ENCODE measurements around the gene PPP2R2B.

Gene PPP2R2B

GRCh38 chr5:146884066-146884626, 5.6 kb upstream of the PPP2R2B start:
- DNase-seq, result no peak

GRCh38 chr5:146883511-146883910, 5.0 kb upstream of the PPP2R2B start:
- DNase-seq, result no peak

GRCh38 chr5:146880966-146881365, 2.4 kb upstream of the PPP2R2B start:
- no peak for DNase-seq

GRCh38 chr5:146877783-146878475, 628 bp downstream of the PPP2R2B start:
- DNase-seq, result no peak

GRCh38 chr5:146877178-146877681, 1.3 kb downstream of the PPP2R2B start:
- no peak for DNase-seq

- no peak for DNase-seq
Observed at GRCh38 chr5:146873186-146873917, 5.2 kb downstream of the PPP2R2B start.

- DNase-seq, result no peak
Observed at GRCh38 chr5:146872188-146872587, 6.4 kb downstream of the PPP2R2B start.

- no peak for DNase-seq
Observed at GRCh38 chr5:146867996-146868708, 10.4 kb downstream of the PPP2R2B start.

- DNase-seq, result no peak
Observed at GRCh38 chr5:146866263-146866662, 12.3 kb downstream of the PPP2R2B start.

GRCh38 chr5:146862641-146863040, 15.9 kb downstream of the PPP2R2B start:
- no peak for DNase-seq

GRCh38 chr5:146860213-146860893, 18.2 kb downstream of the PPP2R2B start:
- DNase-seq, result no peak

- no peak for DNase-seq
Observed at GRCh38 chr5:146852089-146852488, 26.5 kb downstream of the PPP2R2B start.

GRCh38 chr5:146851133-146851532, 27.4 kb downstream of the PPP2R2B start:
- no peak for DNase-seq

- DNase-seq, result no peak
Observed at GRCh38 chr5:146849694-146850303, 28.8 kb downstream of the PPP2R2B start.

- DNase-seq, result no peak
Observed at GRCh38 chr5:146848133-146848532, 30.4 kb downstream of the PPP2R2B start.

GRCh38 chr5:146840016-146840415, 38.5 kb downstream of the PPP2R2B start:
- no peak for DNase-seq

- no peak for DNase-seq
Observed at GRCh38 chr5:146836226-146836842, 42.2 kb downstream of the PPP2R2B start.

- no peak for DNase-seq
Observed at GRCh38 chr5:146832985-146833732, 45.4 kb downstream of the PPP2R2B start.

GRCh38 chr5:146828385-146828784, 50.2 kb downstream of the PPP2R2B start:
- DNase-seq, result no peak

GRCh38 chr5:146827901-146828300, 50.7 kb downstream of the PPP2R2B start:
- no peak for DNase-seq

- DNase-seq, result no peak
Observed at GRCh38 chr5:146825033-146825432, 53.5 kb downstream of the PPP2R2B start.
